GM18909 (cell line): ENCODE results near the gene PAK1.

Experiments used
- ATAC-seq: cut with Tn5 transposase; IDR thresholded peaks from one replicate; pipeline ENCODE4 v1.9.1; 2021; ENCODE audit warnings: mild to moderate bottlenecking; ENCODE audit not compliant: unreplicated experiment, poor library complexity

PAK1 gene

GRCh38 chr11:77441426-77441825, 32.5 kb downstream of the PAK1 start:
- ATAC-seq: no peak

- no peak for ATAC-seq
Measured at GRCh38 chr11:77440678-77441077, 33.2 kb downstream of the PAK1 start.

- peak; percentile 54 for ATAC-seq
Measured at GRCh38 chr11:77438487-77438886, 35.4 kb downstream of the PAK1 start.

- no peak for ATAC-seq
Measured at GRCh38 chr11:77436969-77437368, 36.9 kb downstream of the PAK1 start.

GRCh38 chr11:77436506-77436905, 37.4 kb downstream of the PAK1 start:
- no peak for ATAC-seq

GRCh38 chr11:77435972-77436371, 37.9 kb downstream of the PAK1 start:
- no peak for ATAC-seq

- no peak for ATAC-seq
Measured at GRCh38 chr11:77431813-77432212, 42.1 kb downstream of the PAK1 start.

GRCh38 chr11:77428598-77428997, 45.3 kb downstream of the PAK1 start:
- no peak for ATAC-seq

GRCh38 chr11:77425346-77425745, 48.5 kb downstream of the PAK1 start:
- no peak for ATAC-seq

- ATAC-seq: no peak
Measured at GRCh38 chr11:77424644-77425043, 49.2 kb downstream of the PAK1 start.

- ATAC-seq: no peak
Measured at GRCh38 chr11:77423624-77424023, 50.3 kb downstream of the PAK1 start.

GRCh38 chr11:77422687-77423086, 51.2 kb downstream of the PAK1 start:
- ATAC-seq: no peak

- ATAC-seq: no peak
Measured at GRCh38 chr11:77421041-77421723, 52.7 kb downstream of the PAK1 start.

GRCh38 chr11:77418971-77419597, 54.8 kb downstream of the PAK1 start:
- ATAC-seq: peak; percentile 46

GRCh38 chr11:77418155-77418970, 55.5 kb downstream of the PAK1 start:
- peak; percentile 65 for ATAC-seq

GRCh38 chr11:77416357-77416756, 57.5 kb downstream of the PAK1 start:
- ATAC-seq: no peak

GRCh38 chr11:77413850-77414460, 59.9 kb downstream of the PAK1 start:
- no peak for ATAC-seq

- no peak for ATAC-seq
Measured at GRCh38 chr11:77412814-77413213, 61.1 kb downstream of the PAK1 start.

- ATAC-seq: peak; percentile 92
Measured at GRCh38 chr11:77411717-77412441, 62.0 kb downstream of the PAK1 start.

- peak; percentile 50 for ATAC-seq
Measured at GRCh38 chr11:77411137-77411707, 62.7 kb downstream of the PAK1 start.
